ENCODE measurements around the gene SPPL2A.

The SPPL2A gene

GRCh38 chr15:50797926-50798325, 32.4 kb upstream of the SPPL2A start:
- H3K9me2 ChIP-seq (replicated peaks; ENCODE audit: insufficient read depth, low read length), result no peaks in the 10 kb centered on the region
- H2AFZ ChIP-seq (ENCODE audit: low read length), result no peak overlapping the region
- no peaks in the 10 kb centered on the region for H3K27me3 ChIP-seq (replicated peaks; ENCODE audit: insufficient read depth, low read length)
- no peak overlapping the region for H3K4me2 ChIP-seq (ENCODE audit: low read depth, low read length)
- H3K4me3 ChIP-seq (ENCODE audit: low read length), result no peak overlapping the region
- H3K9me3 ChIP-seq (replicated peaks; ENCODE audit: insufficient read depth, low read length), result no peaks in the 10 kb centered on the region
- no peaks in the 10 kb centered on the region for H3K79me2 ChIP-seq (ENCODE audit: low read length)
- no peaks in the 10 kb centered on the region for H4K20me1 ChIP-seq (ENCODE audit: insufficient read depth, low read length)
- DNase-seq, result no peak
- H3K4me1 ChIP-seq (ENCODE audit: low read length), result peaks cover 7% of the 10 kb centered on the region
- no peaks in the 10 kb centered on the region for H3K36me3 ChIP-seq (replicated peaks; ENCODE audit: insufficient read depth, low read length)
- TF ChIP-seq EZH2phosphoT487 (IDR thresholded peaks at IDR 0.05; ENCODE audit: low read length) (no peak), EZH2 (optimal IDR thresholded peaks at IDR 0.05; ENCODE audit: low read depth, low read length) (no peak)
- H3K9ac ChIP-seq (ENCODE audit: low read length), result no peak overlapping the region
- no peak overlapping the region for H3K27ac ChIP-seq (ENCODE audit: low read length)
- H3F3A ChIP-seq (ENCODE audit: insufficient read depth, low read length), result peaks cover 8% of the 10 kb centered on the region; the same call in 1 of the 2 replicates

GRCh38 chr15:50791486-50791885, 26.0 kb upstream of the SPPL2A start:
- Histone ChIP-seq H3K27ac (ENCODE audit: low read length) (no peak overlapping the region), H3K9me2 (replicated peaks; ENCODE audit: insufficient read depth, low read length) (no peaks in the 10 kb centered on the region), H4K20me1 (ENCODE audit: insufficient read depth, low read length) (no peaks in the 10 kb centered on the region), H3K36me3 (replicated peaks; ENCODE audit: insufficient read depth, low read length) (no peaks in the 10 kb centered on the region), H3K79me2 (ENCODE audit: low read length) (no peaks in the 10 kb centered on the region), H3F3A (ENCODE audit: insufficient read depth, low read length) (no peaks in the 10 kb centered on the region), H3K4me2 (ENCODE audit: low read depth, low read length) (no peak overlapping the region), H3K4me1 (ENCODE audit: low read length) (no peaks in the 10 kb centered on the region), H3K9me3 (replicated peaks; ENCODE audit: insufficient read depth, low read length) (no peaks in the 10 kb centered on the region), H2AFZ (ENCODE audit: low read length) (no peak overlapping the region), H3K9ac (ENCODE audit: low read length) (no peak overlapping the region), H3K4me3 (ENCODE audit: low read length) (no peak overlapping the region), H3K27me3 (replicated peaks; ENCODE audit: insufficient read depth, low read length) (no peaks in the 10 kb centered on the region)
- TF ChIP-seq CTCF (IDR thresholded peaks at IDR 0.05; ENCODE audit: low read length), result no peak
- no peak for TF ChIP-seq EZH2phosphoT487 (IDR thresholded peaks at IDR 0.05; ENCODE audit: low read length)
- TF ChIP-seq EZH2 (optimal IDR thresholded peaks at IDR 0.05; ENCODE audit: low read depth, low read length), result no peak
- DNase-seq, result no peak

GRCh38 chr15:50790778-50791453, 25.4 kb upstream of the SPPL2A start:
- TF ChIP-seq CTCF (IDR thresholded peaks at IDR 0.05; ENCODE audit: low read length) (no peak), EZH2 (optimal IDR thresholded peaks at IDR 0.05; ENCODE audit: low read depth, low read length) (no peak)
- no peaks in the 10 kb centered on the region for H3K79me2 ChIP-seq (ENCODE audit: low read length)
- DNase-seq, result no peak
- no peaks in the 10 kb centered on the region for H3K9me2 ChIP-seq (replicated peaks; ENCODE audit: insufficient read depth, low read length)
- no peak overlapping the region for H3K4me3 ChIP-seq (ENCODE audit: low read length)
- no peaks in the 10 kb centered on the region for H3K36me3 ChIP-seq (replicated peaks; ENCODE audit: insufficient read depth, low read length)
- H3K9me3 ChIP-seq (replicated peaks; ENCODE audit: insufficient read depth, low read length), result no peaks in the 10 kb centered on the region
- H3K4me2 ChIP-seq (ENCODE audit: low read depth, low read length), result no peak overlapping the region
- no peak overlapping the region for H3K27ac ChIP-seq (ENCODE audit: low read length)
- H3F3A ChIP-seq (ENCODE audit: insufficient read depth, low read length), result no peaks in the 10 kb centered on the region
- H3K4me1 ChIP-seq (ENCODE audit: low read length), result no peaks in the 10 kb centered on the region
- H2AFZ ChIP-seq (ENCODE audit: low read length), result no peak overlapping the region
- no peaks in the 10 kb centered on the region for H4K20me1 ChIP-seq (ENCODE audit: insufficient read depth, low read length)
- no peaks in the 10 kb centered on the region for H3K27me3 ChIP-seq (replicated peaks; ENCODE audit: insufficient read depth, low read length)
- no peak overlapping the region for H3K9ac ChIP-seq (ENCODE audit: low read length)

GRCh38 chr15:50786871-50787270, 21.4 kb upstream of the SPPL2A start:
- Histone ChIP-seq H2AFZ (ENCODE audit: low read length) (no peak overlapping the region), H3K79me2 (ENCODE audit: low read length) (no peaks in the 10 kb centered on the region), H3K9me3 (replicated peaks; ENCODE audit: insufficient read depth, low read length) (no peaks in the 10 kb centered on the region), H3K9me2 (replicated peaks; ENCODE audit: insufficient read depth, low read length) (no peaks in the 10 kb centered on the region), H4K20me1 (ENCODE audit: insufficient read depth, low read length) (no peaks in the 10 kb centered on the region), H3K27ac (ENCODE audit: low read length) (no peak overlapping the region), H3K4me1 (ENCODE audit: low read length) (no peaks in the 10 kb centered on the region), H3K4me3 (ENCODE audit: low read length) (no peak overlapping the region), H3K9ac (ENCODE audit: low read length) (no peak overlapping the region), H3F3A (ENCODE audit: insufficient read depth, low read length) (no peaks in the 10 kb centered on the region), H3K4me2 (ENCODE audit: low read depth, low read length) (no peak overlapping the region), H3K36me3 (replicated peaks; ENCODE audit: insufficient read depth, low read length) (no peaks in the 10 kb centered on the region), H3K27me3 (replicated peaks; ENCODE audit: insufficient read depth, low read length) (no peaks in the 10 kb centered on the region)
- no peak for TF ChIP-seq CTCF (IDR thresholded peaks at IDR 0.05; ENCODE audit: low read length)
- TF ChIP-seq EZH2 (optimal IDR thresholded peaks at IDR 0.05; ENCODE audit: low read depth, low read length), result no peak
- no peak for TF ChIP-seq EZH2phosphoT487 (IDR thresholded peaks at IDR 0.05; ENCODE audit: low read length)
- no peak for DNase-seq

Measured in MM.1S (cell line).